H1 (cell line): Measurements from ENCODE around the gene FOXP4. TPM values are rescaled to one million over a fixed set of nuclear protein-coding genes. Genes with fewer than 3 reads are reported as not detected.

ENCODE experiments used
- CHD1 ChIP-seq: IDR thresholded peaks from 2 replicates; pipeline ENCODE4 v1.6.1; 2012; ENCODE audit warnings: low read depth, low read length, improper control_type of control experiment
- CTCF ChIP-seq, 3 experiments: IDR thresholded peaks; 1 replicate in 2 of 3; 2 replicates in 1 of 3; pipeline versions ENCODE4 v1.5.1 to v1.6.1; 2011; ENCODE audit warnings: low read length in 3 of 3, mild to moderate bottlenecking in 3 of 3, inconsistent platforms in 2 of 3, low read depth in 1 of 3, moderate library complexity in 1 of 3; ENCODE audit not compliant: insufficient read depth in 1 of 3; ENCODE audit errors: control extremely low read depth in 1 of 3
- FOSL1 ChIP-seq: IDR thresholded peaks from 2 replicates; pipeline ENCODE4 v1.6.1; 2011; ENCODE audit warnings: mild to moderate bottlenecking, low read depth, low read length, moderate library complexity; ENCODE audit not compliant: insufficient read depth
- JUND ChIP-seq: IDR thresholded peaks from 2 replicates; pipeline ENCODE4 v1.6.1; 2011; ENCODE audit warnings: mild to moderate bottlenecking, improper control_type of control experiment, low read length
- KDM1A ChIP-seq: fragments of 200-600, 300-600 bp; sonication (generic); IDR thresholded peaks from 2 replicates; pipeline ENCODE4 v1.7.1; 2016; ENCODE audit warnings: mild to moderate bottlenecking, low read length, borderline replicate concordance
- MAFK ChIP-seq: IDR thresholded peaks from 2 replicates; pipeline ENCODE4 v1.6.1; 2012; ENCODE audit warnings: low read depth, mild to moderate bottlenecking, improper control_type of control experiment, low read length
- PHF8 ChIP-seq: fragments of 200-600 bp; sonication (generic); conservative IDR thresholded peaks from 2 replicates; pipeline ENCODE4 v1.7.1; 2012; ENCODE audit warnings: low read depth, mild to moderate bottlenecking, inconsistent platforms, low read length, moderate library complexity
- SP1 ChIP-seq: IDR thresholded peaks from 2 replicates; pipeline ENCODE4 v1.6.1; 2011; ENCODE audit warnings: low read depth, low read length
- polyA plus RNA-seq, 7 experiments: library from polyadenylated mRNA; depleted of rRNA in 3 of 7; stranded (reverse) in 5 of 7; unstranded in 2 of 7; fragments of >200 nt in 5 of 7; fragments of 200-250 nt in 2 of 7; gene quantifications; 1 replicate in 5 of 7; 2 replicates in 1 of 7; 4 replicates in 1 of 7; pipeline versions ENCODE4 v1.2.1 to v1.2.3, GENCODE V29; 2011 to 2013; ENCODE audit warnings: missing spikeins in 2 of 7, mixed read lengths in 2 of 7
- total RNA-seq: library from RNA; stranded (reverse); fragmentation: NEBNext Ultra II Directional; extraction: Animal tissue kit (Norgen Biotek cat#: 25700); gene quantifications from 2 replicates; pipeline ENCODE4 v1.2.1, GENCODE V29; 2021

FOXP4 gene
- total and polyA plus RNA-seq, 2 of the 8 experiments (the other 6 are each of a cell fraction or from before 2014, with no cell fraction given) = 4.8 to 13.3 TPM

GRCh38 chr6:41622206-41622988 is 76.2 kb downstream of the FOXP4 start (continued):
- TF ChIP-seq SP1 = no peak
- no peak for TF ChIP-seq JUND
- TF ChIP-seq FOSL1 = no peak
- TF ChIP-seq MAFK = no peak
- no peak for TF ChIP-seq CHD1
- TF ChIP-seq KDM1A = no peak
- no peak for TF ChIP-seq CTCF (IDR thresholded peaks at IDR 0.05; ENCODE audit: control extremely low read depth in 1 of 3, insufficient read depth in 1 of 3, low read depth in 1 of 3, low read length in 3 of 3)
- no peak for TF ChIP-seq PHF8
